Stimulated activated CD8-positive, alpha-beta memory T cell treated with anti-CD3 and anti-CD28 coated beads, Interleukin-15, amount 100 ng/mL, for 48 hours (primary cell): ENCODE data around the gene AKAP8.
"Not testable (repeated sequence)": the region's sequence is repeated elsewhere in the genome, so short reads cannot be mapped to it uniquely, and the experiment has no call there.

Source experiments
- DNase-seq, 2 donors: peaks; one replicate each; pipeline ENCODE4 v3.0.0-alpha.2; 2020; ENCODE audit warnings: low read depth in 2 of 2

The AKAP8 gene

GRCh38 chr19:15373644-15374043 lies 5.9 kb downstream of the AKAP8 start:
- DNase-seq, result no peak

- no peak for DNase-seq
Measured at GRCh38 chr19:15372891-15373301, 6.7 kb downstream of the AKAP8 start.

GRCh38 chr19:15372470-15372869 lies 7.1 kb downstream of the AKAP8 start:
- peak in 1 of 2 donors; percentile 40 for DNase-seq

GRCh38 chr19:15371786-15372380 lies 7.7 kb downstream of the AKAP8 start:
- no peak for DNase-seq

DNA sequence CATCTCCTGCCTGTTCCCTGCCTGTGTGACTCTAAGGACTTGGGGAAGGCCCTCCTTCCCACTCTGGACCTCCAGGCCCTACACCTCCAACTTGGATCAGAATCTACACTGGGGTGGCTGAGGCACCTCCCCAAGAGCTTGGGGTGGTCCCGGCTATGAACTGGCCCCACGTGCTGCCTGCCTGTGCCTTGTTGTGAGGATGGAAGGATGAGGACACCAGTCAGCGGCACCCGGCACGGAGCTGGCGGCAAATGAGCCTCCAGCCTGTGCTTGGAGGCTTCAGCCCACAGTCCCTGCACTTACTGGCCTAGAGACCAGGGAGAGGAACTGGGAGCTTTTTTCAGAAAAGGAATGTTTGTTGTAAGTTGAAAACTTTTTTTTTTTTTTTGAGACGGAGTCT lies 8.5 kb downstream of the AKAP8 start:
- DNase-seq, result no peak

DNA sequence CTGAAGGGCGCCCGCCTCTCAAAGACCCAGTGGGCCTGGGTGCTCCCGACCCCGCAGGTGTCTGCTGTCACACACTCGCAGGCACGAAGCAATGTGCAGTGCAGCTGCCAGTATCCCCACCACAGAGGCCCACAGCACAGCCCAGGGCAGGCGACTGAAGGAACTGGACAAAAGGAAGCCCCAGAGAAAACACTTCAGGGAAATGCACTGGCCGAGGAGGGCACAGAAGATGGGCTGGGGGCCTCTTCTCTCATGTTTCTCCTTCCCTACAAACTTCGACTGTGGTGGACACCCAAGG lies 10.0 kb downstream of the AKAP8 start:
- no peak for DNase-seq

DNA sequence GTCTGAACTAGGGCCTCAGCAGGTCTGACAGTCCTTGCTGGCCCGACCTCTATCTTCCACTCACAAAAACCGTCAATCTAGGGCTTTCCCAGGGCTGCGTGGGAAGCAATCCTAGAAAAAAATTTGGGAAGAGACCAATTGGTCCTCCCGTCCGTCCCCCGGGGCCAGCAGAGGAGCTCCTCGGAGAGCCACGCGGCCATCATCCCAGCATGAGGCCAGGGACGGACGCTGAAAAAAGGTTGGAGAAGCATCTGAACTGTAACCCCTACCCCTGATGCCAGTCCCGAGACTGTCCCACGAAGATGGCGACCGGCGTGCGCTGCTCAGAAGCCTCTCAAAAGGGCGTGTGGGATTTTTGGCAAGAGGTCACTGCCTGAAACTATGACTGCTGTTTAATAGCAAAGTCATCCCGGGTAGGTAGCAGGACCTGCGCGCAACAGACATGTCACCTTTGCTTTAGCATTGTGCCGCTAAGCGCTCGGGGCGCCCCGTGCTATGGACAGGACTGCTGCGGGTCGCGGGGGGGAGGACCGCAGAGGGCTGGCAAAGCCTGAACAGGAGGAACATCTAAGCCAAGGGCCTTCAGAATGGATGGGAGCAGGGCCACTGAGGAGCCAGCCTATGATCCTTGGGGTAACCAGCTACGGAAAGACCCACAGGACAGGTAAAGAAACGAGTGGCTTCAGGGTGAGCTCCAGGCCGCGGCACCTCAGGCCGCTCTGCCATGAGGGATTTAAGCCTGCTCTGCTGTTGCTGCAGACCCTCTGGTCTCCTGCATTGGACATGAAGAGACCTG lies 10.6 kb downstream of the AKAP8 start:
- no peak for DNase-seq

GRCh38 chr19:15368051-15368632 lies 11.4 kb downstream of the AKAP8 start:
- no peak for DNase-seq

DNA sequence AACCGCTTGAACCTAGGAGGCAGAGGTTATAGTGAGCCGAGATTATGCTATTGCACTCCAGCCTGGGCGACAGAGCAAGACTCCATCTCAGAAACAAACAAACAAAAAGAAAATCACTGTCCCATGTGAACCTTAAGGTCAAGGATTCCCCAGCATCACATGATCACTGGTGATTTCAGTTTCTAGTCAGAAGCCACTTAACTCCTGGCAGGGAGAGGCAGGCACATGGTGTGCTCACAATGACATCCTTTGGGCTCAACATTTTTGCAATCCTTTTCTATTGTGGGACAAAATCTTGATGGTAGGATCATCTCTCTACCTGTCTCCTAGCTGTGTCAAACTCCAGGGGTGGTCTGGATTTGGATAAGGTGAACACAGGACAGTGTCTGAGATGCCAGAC lies 12.1 kb downstream of the AKAP8 start:
- no peak for DNase-seq

DNA sequence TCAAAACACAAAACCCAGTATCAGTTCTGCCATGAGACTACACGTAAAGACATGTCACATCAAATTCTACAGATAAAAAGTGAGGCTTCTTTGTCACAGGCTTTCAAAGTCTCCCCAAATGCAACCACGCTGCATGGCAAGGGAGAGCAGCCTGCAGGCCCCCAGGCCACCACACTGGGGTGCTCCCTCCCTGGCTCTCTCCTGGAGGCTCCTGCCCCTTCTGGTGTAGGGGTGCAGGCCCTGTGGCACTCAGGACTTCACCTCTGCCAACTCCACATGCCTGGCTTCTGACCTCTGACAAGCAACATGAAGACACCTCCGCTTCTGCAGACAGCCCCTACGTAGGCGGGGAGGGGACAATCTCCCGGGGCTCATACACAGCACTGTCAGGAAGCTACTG lies 14.3 kb downstream of the AKAP8 start:
- no peak for DNase-seq

DNA sequence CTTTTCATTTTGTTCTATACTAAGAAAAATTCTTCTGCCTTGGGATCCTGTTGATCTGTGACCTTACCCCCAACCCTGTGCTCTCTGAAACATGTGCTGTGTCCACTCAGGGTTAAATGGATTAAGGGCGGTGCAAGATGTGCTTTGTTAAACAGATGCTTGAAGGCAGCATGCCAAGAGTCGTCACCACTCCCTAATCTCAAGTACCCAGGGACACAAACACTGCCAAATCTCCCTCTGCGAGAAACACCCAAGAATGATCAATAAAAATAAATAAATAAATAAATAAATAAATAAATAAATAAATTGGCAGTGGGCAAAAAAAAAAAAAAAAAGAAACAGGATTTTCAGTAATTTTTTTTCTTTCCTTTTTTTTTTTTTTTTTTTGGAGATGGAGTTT lies 15.8 kb downstream of the AKAP8 start:
- DNase-seq, result not testable (repeated sequence)

DNA sequence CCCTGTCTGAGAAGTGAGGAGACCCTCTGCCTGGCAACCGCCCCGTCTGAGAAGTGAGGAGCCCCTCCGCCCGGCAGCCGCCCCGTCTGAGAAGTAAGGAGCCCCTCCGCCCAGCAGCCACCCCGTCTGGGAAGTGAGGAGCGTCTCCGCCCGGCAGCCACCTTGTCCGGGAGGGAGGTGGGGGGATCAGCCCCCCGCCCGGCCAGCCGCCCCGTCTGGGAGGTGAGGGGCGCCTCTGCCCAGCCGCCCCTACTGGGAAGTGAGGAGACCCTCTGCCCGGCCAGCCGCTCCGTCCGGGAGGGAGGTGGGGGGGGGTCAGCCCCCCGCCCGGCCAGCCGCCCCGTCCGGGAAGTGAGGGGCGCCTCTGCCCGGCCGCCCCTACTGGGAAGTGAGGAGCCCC lies 16.5 kb downstream of the AKAP8 start:
- DNase-seq, result not testable (repeated sequence)

GRCh38 chr19:15360015-15360414 lies 19.6 kb downstream of the AKAP8 start:
- not testable (repeated sequence) for DNase-seq

GRCh38 chr19:15358918-15359317 lies 20.7 kb downstream of the AKAP8 start:
- no peak for DNase-seq

GRCh38 chr19:15357906-15358305 lies 21.7 kb downstream of the AKAP8 start:
- DNase-seq, result no peak

DNA sequence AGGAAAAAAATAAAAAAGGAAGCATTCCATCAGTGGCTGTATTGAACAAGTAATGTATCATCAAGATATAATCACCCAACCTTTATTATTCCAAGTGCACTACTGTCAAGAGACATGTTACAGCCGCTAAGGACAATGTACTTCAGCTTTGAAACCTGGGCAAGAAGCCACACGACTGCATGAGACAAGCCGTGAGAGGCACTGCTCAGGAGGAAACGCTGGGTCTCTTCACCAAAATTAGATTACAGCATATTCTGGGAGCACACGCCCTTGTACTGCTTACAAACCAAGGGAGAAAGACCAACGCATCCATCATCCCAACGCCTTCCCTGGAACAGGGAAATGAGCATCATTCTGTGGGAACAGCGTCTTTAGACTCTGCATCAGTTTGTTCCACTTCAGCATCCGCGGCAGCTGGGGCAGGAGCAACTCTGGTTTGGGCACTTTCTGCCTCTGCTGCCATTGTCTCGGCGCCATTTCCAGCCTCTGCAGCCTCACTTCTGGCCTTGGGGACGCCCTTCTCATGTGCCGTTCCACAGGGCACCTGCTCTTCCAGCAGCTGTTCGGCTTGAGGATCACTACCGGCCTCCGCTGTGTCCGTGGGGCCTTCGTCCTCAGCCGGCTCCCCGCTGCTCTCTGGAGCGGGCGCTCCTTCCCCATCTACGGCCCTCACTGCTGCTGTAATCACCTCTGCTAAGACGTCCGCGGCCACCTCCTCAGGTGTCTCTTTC lies 24.9 kb downstream of the AKAP8 start:
- DNase-seq, result no peak

DNA sequence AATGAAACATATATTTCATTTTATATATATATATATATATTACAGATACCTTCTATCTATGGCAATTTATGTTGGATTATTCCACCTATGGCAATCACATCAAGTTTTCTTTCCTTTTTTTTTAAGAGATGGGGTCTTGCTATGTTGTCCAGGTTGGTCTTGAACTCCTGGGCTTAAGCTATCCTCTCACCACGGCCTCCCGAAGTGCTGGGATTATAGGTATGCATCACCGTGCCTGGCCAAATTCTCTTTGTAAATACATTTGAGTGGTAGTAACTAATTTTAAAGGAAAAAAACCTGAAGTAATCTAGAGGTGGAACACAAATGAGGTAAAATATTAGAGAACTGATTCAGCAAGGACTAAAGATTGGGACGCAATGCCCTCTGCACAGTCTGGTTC lies 25.7 kb downstream of the AKAP8 start:
- DNase-seq, result no peak

- DNase-seq, result not testable (repeated sequence)
Measured at GRCh38 chr19:15352535-15352934, 27.1 kb downstream of the AKAP8 start.

DNA sequence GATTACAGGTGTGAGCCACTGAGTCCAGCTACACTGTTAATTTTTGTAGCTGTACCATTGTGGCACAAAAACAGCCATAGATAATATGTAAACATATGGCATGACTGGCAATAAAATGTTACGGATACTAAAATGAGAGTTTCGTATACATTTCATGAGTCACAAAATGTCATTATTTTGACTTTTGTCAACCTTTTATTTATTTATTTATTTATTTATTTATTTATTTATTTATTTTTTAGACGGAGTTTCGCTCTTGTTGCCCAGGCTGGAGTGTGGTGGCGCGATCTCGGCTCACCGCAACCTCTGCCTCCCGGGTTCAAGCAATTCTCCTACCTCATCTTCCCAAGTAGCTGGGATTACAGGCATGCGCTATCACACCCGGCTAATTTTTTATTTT lies 38.3 kb downstream of the AKAP8 start:
- not testable (repeated sequence) for DNase-seq

GRCh38 chr19:15340086-15340485 lies 39.5 kb downstream of the AKAP8 start:
- DNase-seq, result no peak

GRCh38 chr19:15337202-15337601 lies 42.4 kb downstream of the AKAP8 start:
- no peak for DNase-seq

- DNase-seq, result not testable (repeated sequence)
Measured at GRCh38 chr19:15335992-15336391, 43.6 kb downstream of the AKAP8 start.
